ENCODE results near the gene ZNF101. TPM values are rescaled to one million over a fixed set of nuclear protein-coding genes. Genes with fewer than 3 reads are reported as not detected.

The ZNF101 gene
- 5.4 to 9.8 TPM (median 6.2 TPM) in 3 replicates for total RNA-seq
- long read RNA-seq, full-length matches to known transcripts = 1 of 2 reads
- long read RNA-seq, partial matches to known transcripts = 1 of 2 reads
- long read RNA-seq, other reads (novel, unspliced or antisense) = 0 of 2 reads

DNA sequence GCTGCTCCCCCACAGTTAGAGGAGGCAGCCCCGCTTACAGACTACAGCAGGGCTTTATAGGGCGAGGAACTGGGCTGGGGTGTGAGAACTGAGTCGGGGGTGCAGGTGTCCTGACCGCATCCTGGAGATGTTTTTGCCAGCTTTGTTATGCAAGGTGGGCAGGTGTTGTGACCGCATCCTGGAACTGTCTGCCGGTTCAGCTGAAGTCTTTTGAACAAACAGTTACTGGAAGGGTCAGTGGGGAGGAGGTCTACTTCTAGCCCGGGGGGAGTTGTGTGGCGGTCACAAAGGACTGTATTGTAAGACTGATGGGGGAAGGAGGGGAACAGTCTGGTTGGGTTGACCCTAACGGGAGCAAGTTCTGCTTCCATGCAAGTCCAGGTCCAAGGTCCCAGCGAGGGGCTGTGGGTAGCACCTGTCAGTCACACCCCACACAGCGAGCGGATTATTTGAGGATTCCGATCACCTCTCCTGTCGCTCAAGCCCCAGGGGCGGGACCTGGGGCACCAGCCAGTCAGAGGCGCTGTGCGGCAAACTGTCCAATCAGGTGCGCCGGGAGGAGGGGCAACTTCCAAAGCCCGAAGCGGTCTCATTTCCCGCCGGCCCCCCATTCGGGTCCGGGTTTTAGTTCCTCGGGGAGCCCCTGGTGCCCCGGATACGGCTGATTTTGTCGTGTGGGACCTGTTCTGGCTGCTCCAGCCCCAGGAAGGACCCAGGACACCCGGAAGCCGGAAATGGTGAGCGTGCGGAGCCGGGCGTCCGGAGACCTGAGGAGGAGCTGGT is at the start of gene ZNF101:
Gene ZNF101 (plus strand): TSS at position 610 of the 783 bp plus-strand sequence. CDS start 125 bp downstream, at position 735.
- Mint-ChIP-seq H3K4me1 (ENCODE audit: low read depth) (peaks cover 14% of the 10 kb centered on the region), H3K9me3 (ENCODE audit: low read depth) (no peaks in the 10 kb centered on the region), H3K27ac (ENCODE audit: unreplicated experiment) (peak within 1 kb of the TSS; percentile 91), H3K36me3 (ENCODE audit: low read depth) (no peaks in the 10 kb centered on the region), H3K27me3 (ENCODE audit: low read depth) (no peaks in the 10 kb centered on the region), H3K4me3 (ENCODE audit: unreplicated experiment) (peak within 1 kb of the TSS; percentile 87)
- DNase-seq (ENCODE audit: low spot score) = peak; percentile 95
- TF ChIP-seq, protein P1, sequence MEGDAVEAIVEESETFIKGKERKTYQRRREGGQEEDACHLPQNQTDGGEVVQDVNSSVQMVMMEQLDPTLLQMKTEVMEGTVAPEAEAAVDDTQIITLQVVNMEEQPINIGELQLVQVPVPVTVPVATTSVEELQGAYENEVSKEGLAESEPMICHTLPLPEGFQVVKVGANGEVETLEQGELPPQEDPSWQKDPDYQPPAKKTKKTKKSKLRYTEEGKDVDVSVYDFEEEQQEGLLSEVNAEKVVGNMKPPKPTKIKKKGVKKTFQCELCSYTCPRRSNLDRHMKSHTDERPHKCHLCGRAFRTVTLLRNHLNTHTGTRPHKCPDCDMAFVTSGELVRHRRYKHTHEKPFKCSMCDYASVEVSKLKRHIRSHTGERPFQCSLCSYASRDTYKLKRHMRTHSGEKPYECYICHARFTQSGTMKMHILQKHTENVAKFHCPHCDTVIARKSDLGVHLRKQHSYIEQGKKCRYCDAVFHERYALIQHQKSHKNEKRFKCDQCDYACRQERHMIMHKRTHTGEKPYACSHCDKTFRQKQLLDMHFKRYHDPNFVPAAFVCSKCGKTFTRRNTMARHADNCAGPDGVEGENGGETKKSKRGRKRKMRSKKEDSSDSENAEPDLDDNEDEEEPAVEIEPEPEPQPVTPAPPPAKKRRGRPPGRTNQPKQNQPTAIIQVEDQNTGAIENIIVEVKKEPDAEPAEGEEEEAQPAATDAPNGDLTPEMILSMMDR (IDR thresholded peaks at IDR 0.05) = no peak

DNA sequence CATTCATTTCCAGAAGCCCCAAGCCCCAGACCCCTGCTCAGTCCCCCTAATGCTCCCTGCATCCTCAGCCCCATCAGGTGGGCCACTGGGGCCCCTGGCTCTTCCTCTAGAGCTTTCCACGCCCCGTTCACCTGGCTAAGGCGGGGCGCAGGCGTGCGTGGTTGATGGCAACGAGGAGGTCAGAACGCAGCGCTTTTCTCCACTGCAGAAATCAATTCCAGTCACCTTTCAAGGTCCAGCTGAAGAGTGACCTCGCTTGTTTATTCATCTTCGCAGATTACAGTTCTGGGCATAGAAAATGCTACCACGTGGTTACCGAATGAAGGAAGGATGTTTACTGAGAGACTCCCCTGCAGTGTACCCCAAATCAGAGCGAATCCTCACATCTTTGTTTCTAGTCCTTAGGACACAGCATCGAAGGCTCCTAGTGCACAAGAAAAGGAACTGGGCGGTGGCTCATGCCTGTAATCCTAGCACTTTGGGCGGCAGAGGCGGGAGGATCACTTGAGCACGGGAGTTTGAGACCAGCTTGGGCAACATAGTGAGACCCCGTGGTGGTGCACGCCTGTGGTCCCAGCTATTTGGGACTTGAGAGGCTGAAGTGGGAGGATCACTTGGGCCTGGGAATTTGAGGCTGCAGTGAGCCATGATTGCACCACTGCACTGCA is 49.3 kb upstream of the ZNF101 start:
- TF ChIP-seq, protein P1 (IDR thresholded peaks at IDR 0.05) = no peak
- peak overlapping the region; percentile 81 for H3K4me3 Mint-ChIP-seq (ENCODE audit: unreplicated experiment)
- no peak overlapping the region for H3K27ac Mint-ChIP-seq (ENCODE audit: unreplicated experiment)
- no peaks in the 10 kb centered on the region for H3K36me3 Mint-ChIP-seq (ENCODE audit: low read depth)
- DNase-seq (ENCODE audit: low spot score) = no peak
- peaks cover 16% of the 10 kb centered on the region for H3K4me1 Mint-ChIP-seq (ENCODE audit: low read depth)
- H3K9me3 Mint-ChIP-seq (ENCODE audit: low read depth) = no peaks in the 10 kb centered on the region
- H3K27me3 Mint-ChIP-seq (ENCODE audit: low read depth) = no peaks in the 10 kb centered on the region

DNA sequence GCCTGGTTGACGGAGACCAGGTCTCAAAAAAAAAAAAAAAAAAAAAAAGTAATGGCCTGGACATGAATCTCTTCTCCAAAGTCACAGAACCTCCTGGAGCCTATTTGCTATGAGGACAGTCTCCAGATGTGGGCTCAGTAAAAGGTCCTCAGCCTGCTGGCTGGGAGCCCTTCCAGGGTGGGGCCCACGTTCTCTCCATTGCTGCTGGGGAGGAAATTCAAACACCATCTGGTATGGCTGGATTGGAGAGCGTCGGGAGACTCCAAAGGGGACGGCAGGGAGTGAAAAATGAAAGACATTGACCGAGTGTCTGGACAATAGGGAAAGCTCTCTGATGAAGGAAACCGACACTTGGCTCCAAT is 48.8 kb upstream of the ZNF101 start:
- TF ChIP-seq, protein P1 (IDR thresholded peaks at IDR 0.05) = no peak
- no peaks in the 10 kb centered on the region for H3K9me3 Mint-ChIP-seq (ENCODE audit: low read depth)

DNA sequence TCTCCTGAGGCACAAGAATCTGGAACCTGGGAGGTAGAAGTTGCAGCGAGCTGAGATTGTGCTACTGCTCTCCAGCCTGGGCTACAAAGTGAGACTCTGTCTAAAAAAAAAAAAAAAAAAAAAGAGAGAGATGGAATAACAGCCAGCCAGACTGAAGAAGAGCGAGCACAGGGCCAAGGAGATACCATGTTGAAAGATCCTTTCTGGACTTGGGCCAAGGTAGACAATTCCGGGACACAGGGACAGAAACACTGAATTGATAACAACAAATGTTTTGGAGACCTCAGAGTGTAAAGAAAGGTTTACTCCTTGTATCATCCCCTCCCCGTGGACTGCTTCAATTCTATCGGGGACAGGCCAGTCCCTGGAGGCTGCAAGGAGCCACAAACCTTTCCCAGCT is 45.3 kb upstream of the ZNF101 start:
- H3K4me3 Mint-ChIP-seq (ENCODE audit: unreplicated experiment) = no peak overlapping the region
- no peak for DNase-seq (ENCODE audit: low spot score)
- H3K36me3 Mint-ChIP-seq (ENCODE audit: low read depth) = no peaks in the 10 kb centered on the region
- no peaks in the 10 kb centered on the region for H3K9me3 Mint-ChIP-seq (ENCODE audit: low read depth)
- TF ChIP-seq, protein P1 (IDR thresholded peaks at IDR 0.05) = no peak
- H3K27ac Mint-ChIP-seq (ENCODE audit: unreplicated experiment) = no peak overlapping the region
- H3K4me1 Mint-ChIP-seq (ENCODE audit: low read depth) = peaks cover 15% of the 10 kb centered on the region
- H3K27me3 Mint-ChIP-seq (ENCODE audit: low read depth) = no peaks in the 10 kb centered on the region

More for the DNA sequence above, 48.8 kb upstream of the ZNF101 start:
- Mint-ChIP-seq H3K27me3 (ENCODE audit: low read depth) (no peaks in the 10 kb centered on the region), H3K4me1 (ENCODE audit: low read depth) (peaks cover 16% of the 10 kb centered on the region), H3K27ac (ENCODE audit: unreplicated experiment) (no peak overlapping the region), H3K4me3 (ENCODE audit: unreplicated experiment) (no peak overlapping the region), H3K36me3 (ENCODE audit: low read depth) (no peaks in the 10 kb centered on the region)
- DNase-seq (ENCODE audit: low spot score) = no peak

DNA sequence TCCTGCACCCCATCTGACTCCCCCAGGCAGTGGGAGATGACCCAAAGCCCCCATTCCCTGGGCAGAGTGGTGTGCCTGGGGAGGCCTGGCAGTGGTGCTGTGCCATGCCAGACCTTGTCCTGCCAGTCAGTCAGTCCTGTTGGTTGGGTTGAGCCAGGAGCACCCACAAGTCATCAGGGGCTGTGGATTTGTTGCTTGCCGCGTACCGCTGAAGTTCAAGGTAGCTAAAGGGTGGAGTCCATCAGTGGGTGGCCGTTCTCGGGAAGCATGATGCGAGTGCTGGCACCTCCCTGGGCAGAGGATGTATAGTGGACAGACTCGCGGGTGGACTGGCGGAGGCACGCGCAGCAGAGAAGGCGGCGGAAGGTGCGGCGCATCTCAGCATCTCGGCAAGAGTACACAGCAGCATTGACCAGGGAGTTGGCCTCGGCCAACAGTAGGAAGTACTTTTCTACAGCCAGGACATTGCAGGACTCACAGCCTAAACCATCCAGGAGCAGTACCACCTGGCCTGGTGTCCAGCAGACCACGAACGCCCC is 44.5 kb upstream of the ZNF101 start:
- Mint-ChIP-seq H3K9me3 (ENCODE audit: low read depth) (no peaks in the 10 kb centered on the region), H3K4me3 (ENCODE audit: unreplicated experiment) (no peak overlapping the region), H3K27ac (ENCODE audit: unreplicated experiment) (no peak overlapping the region), H3K4me1 (ENCODE audit: low read depth) (peaks cover 15% of the 10 kb centered on the region), H3K36me3 (ENCODE audit: low read depth) (no peaks in the 10 kb centered on the region), H3K27me3 (ENCODE audit: low read depth) (no peaks in the 10 kb centered on the region)
- DNase-seq (ENCODE audit: low spot score) = no peak
- TF ChIP-seq, protein P1 (IDR thresholded peaks at IDR 0.05) = no peak

Measured in chondrocyte (in vitro differentiated cells).